Sigmoid colon (tissue), 7 donors: ENCODE data around the gene PACRG. TPM values are rescaled to one million over a fixed set of nuclear protein-coding genes. Genes with fewer than 3 reads are reported as not detected.
A peak's percentile ranks its signal among the peaks of the same experiment; 100 is the strongest.

Experiments
- DNase-seq: peaks from one replicate; pipeline ENCODE4 v3.0.0-alpha.2; 2019
- H3K27ac ChIP-seq, 4 donors: fragments of 200-600 bp; sonication (generic); one replicate each; pipeline ENCODE4 v1.5.1; 2016 to 2019; ENCODE audit warnings: mild to moderate bottlenecking in 1 of 4
- H3K27me3 ChIP-seq, 3 donors: fragments of 200-600 bp; sonication (generic); one replicate each; pipeline ENCODE4 v1.5.1; 2019; ENCODE audit warnings: mild to moderate bottlenecking in 1 of 3
- H3K36me3 ChIP-seq, 4 donors: fragments of 200-600 bp; sonication (generic); one replicate each; pipeline ENCODE4 v1.5.1; 2016 to 2019
- H3K4me1 ChIP-seq, 4 donors: fragments of 200-600 bp; sonication (generic); one replicate each; pipeline ENCODE4 v1.5.1; 2017 to 2019
- H3K4me3 ChIP-seq, 4 donors: fragments of 200-600 bp; sonication (generic); one replicate each; pipeline ENCODE4 v1.5.1; 2017 to 2019; ENCODE audit warnings: mild to moderate bottlenecking in 2 of 4, moderate library complexity in 1 of 4
- H3K9me3 ChIP-seq, 4 donors: fragments of 200-600 bp in 3 of 4; sonication (generic) in 3 of 4; one replicate each; pipeline versions ENCODE4 v1.5.1 to v1.6.1; 2013 to 2019
- CTCF ChIP-seq, 4 experiments: fragments of 450-650 bp in 3 of 4; fragments of 200-600 bp in 1 of 4; IDR thresholded peaks; one replicate each; pipeline ENCODE4 v1.5.1; 2016 to 2019; ENCODE audit warnings: antibody characterized with exemption in 4 of 4, mild to moderate bottlenecking in 3 of 4, moderate library complexity in 2 of 4
- EP300 ChIP-seq, 4 donors: sonication (generic); formaldehyde crosslinking; IDR thresholded peaks; one replicate each; pipeline ENCODE4 v1.6.1; 2017; ENCODE audit warnings: antibody characterized with exemption in 4 of 4
- POLR2A ChIP-seq, 2 donors: fragments of 450-650 bp; IDR thresholded peaks; one replicate each; pipeline ENCODE4 v1.6.1; 2016; ENCODE audit warnings: antibody characterized with exemption in 2 of 2, mild to moderate bottlenecking in 2 of 2, moderate library complexity in 2 of 2
- POLR2AphosphoS5 ChIP-seq, 4 donors: sonication (generic); formaldehyde crosslinking; IDR thresholded peaks; one replicate each; pipeline ENCODE4 v1.6.1; 2017; ENCODE audit warnings: antibody characterized with exemption in 4 of 4
- WGBS, 2 donors: extraction: QIAGEN DNeasy Blood & Tissue Kit; methylation state at CpG; one replicate each; pipeline ENCODE4 v1.1.7; 2013; 5-methylcytosine and 5-hydroxymethylcytosine counted together
- intact Hi-C: fragments of 100-400 bp; cut with DNase I; formaldehyde crosslinking; loops from one replicate; pipeline ENCODE4 v1.15.1; 2023
- polyA plus RNA-seq, 3 donors: library from polyadenylated mRNA; stranded (reverse); fragments of 200-250 nt; gene quantifications; one replicate each; pipeline ENCODE4 v1.2.3, GENCODE V29; 2013
- total RNA-seq, 4 donors: library from RNA; depleted of rRNA; stranded (reverse); fragments of >200 nt; gene quantifications; one replicate each; pipeline ENCODE4 v1.1.0, GENCODE V29; 2016
- donor health status: healthy with polysubstance abuse.
- donor health status: Bipolar disorder and iron deficiency.
- donor health status: healthy.

Gene PACRG
- total and polyA plus RNA-seq, 7 donors = 0.12 to 6.9 (median 0.95) TPM; not detected in 2

GRCh38 chr6:163339466-163339865, 611.7 kb downstream of the PACRG start:
- Histone ChIP-seq H3K27me3 (no peaks in the 10 kb centered on the region), H3K9me3 (no peaks in the 10 kb centered on the region), H3K4me1 (peaks cover 0 to 18% (median 8%) of the 10 kb centered on the region in 4 donors), H3K4me3 (no peak overlapping the region), H3K27ac (peak overlapping the region in 3 of 4 donors; percentile 9 to 42 (median 19)), H3K36me3 (no peaks in the 10 kb centered on the region)
- no peak for DNase-seq
- TF ChIP-seq CTCF (IDR thresholded peaks at IDR 0.05) (no peak), POLR2A (IDR thresholded peaks at IDR 0.05) (no peak), POLR2AphosphoS5 (IDR thresholded peaks at IDR 0.05) (no peak), EP300 (IDR thresholded peaks at IDR 0.05) (no peak)
- WGBS, 2 donors = 68 to 80% methylated on average over 5 of the region's 5 CpGs
- intact Hi-C loops = no loop called here

GRCh38 chr6:163340201-163340887, 612.6 kb downstream of the PACRG start:
- no peak overlapping the region for H3K27ac ChIP-seq
- TF ChIP-seq EP300 (IDR thresholded peaks at IDR 0.05) = no peak
- TF ChIP-seq POLR2AphosphoS5 (IDR thresholded peaks at IDR 0.05) = no peak
- no peak for TF ChIP-seq POLR2A (IDR thresholded peaks at IDR 0.05)
- TF ChIP-seq CTCF (IDR thresholded peaks at IDR 0.05) = no peak
- no peaks in the 10 kb centered on the region for H3K9me3 ChIP-seq
- H3K27me3 ChIP-seq = no peaks in the 10 kb centered on the region
- peaks cover 0 to 10% (median 5%) of the 10 kb centered on the region in 4 donors for H3K4me1 ChIP-seq
- no peak for DNase-seq
- H3K4me3 ChIP-seq = no peak overlapping the region
- 92 to 93% methylated on average over 19 of the region's 19 CpGs for WGBS, 2 donors
- H3K36me3 ChIP-seq = no peaks in the 10 kb centered on the region
- intact Hi-C loops = no loop called here

- Histone ChIP-seq H3K4me3 (no peak overlapping the region), H3K36me3 (no peaks in the 10 kb centered on the region), H3K4me1 (peaks cover 0 to 7% (median 2%) of the 10 kb centered on the region in 4 donors), H3K27ac (no peak overlapping the region), H3K27me3 (no peaks in the 10 kb centered on the region), H3K9me3 (no peaks in the 10 kb centered on the region)
- DNase-seq = no peak
- no peak for TF ChIP-seq EP300 (IDR thresholded peaks at IDR 0.05)
- no peak for TF ChIP-seq POLR2AphosphoS5 (IDR thresholded peaks at IDR 0.05)
- no peak for TF ChIP-seq CTCF (IDR thresholded peaks at IDR 0.05)
- TF ChIP-seq POLR2A (IDR thresholded peaks at IDR 0.05) = no peak
- 80 to 89% methylated on average over 16 of the region's 16 CpGs for WGBS, 2 donors
- intact Hi-C loops = no loop called here
Measured at GRCh38 chr6:163341224-163342061, 613.7 kb downstream of the PACRG start.

- DNase-seq = no peak
Measured at GRCh38 chr6:163342571-163343539, 615.1 kb downstream of the PACRG start.

More at GRCh38 chr6:163342571-163343539, 615.1 kb downstream of the PACRG start:
- no peaks in the 10 kb centered on the region for H3K9me3 ChIP-seq
- no peaks in the 10 kb centered on the region for H3K36me3 ChIP-seq
- H3K27me3 ChIP-seq = no peaks in the 10 kb centered on the region
- TF ChIP-seq POLR2AphosphoS5 (IDR thresholded peaks at IDR 0.05) (no peak), EP300 (IDR thresholded peaks at IDR 0.05) (no peak), POLR2A (IDR thresholded peaks at IDR 0.05) (no peak), CTCF (IDR thresholded peaks at IDR 0.05) (no peak)
- intact Hi-C loops = no loop called here
- H3K27ac ChIP-seq = no peak overlapping the region
- WGBS, 2 donors = 85 to 88% methylated on average over 24 of the region's 24 CpGs
- peaks cover 0 to 13% (median 4%) of the 10 kb centered on the region in 4 donors for H3K4me1 ChIP-seq
- no peak overlapping the region for H3K4me3 ChIP-seq
